Stimulated activated CD8-positive, alpha-beta memory T cell treated with anti-CD3 and anti-CD28 coated beads, Interleukin-15, amount 100 ng/mL, for 1 hour (primary cell): ENCODE data around the gene HS6ST3.

ENCODE experiments used
- DNase-seq: peaks from one replicate; pipeline ENCODE4 v3.0.0-alpha.2; 2020; ENCODE audit warnings: low read depth

The HS6ST3 gene

GRCh38 chr13:96199315-96199714 lies 109.4 kb downstream of the HS6ST3 start:
- no peak for DNase-seq

- no peak for DNase-seq
Observed at GRCh38 chr13:96200810-96201209, 110.9 kb downstream of the HS6ST3 start.

- no peak for DNase-seq
Observed at GRCh38 chr13:96202315-96202714, 112.4 kb downstream of the HS6ST3 start.

- DNase-seq = no peak
Observed at GRCh38 chr13:96203471-96203870, 113.6 kb downstream of the HS6ST3 start.

- no peak for DNase-seq
Observed at GRCh38 chr13:96214824-96215445, 125.0 kb downstream of the HS6ST3 start.

GRCh38 chr13:96216543-96216942 lies 126.6 kb downstream of the HS6ST3 start:
- DNase-seq = no peak

- no peak for DNase-seq
Observed at GRCh38 chr13:96218475-96218874, 128.6 kb downstream of the HS6ST3 start.

- DNase-seq = no peak
Observed at GRCh38 chr13:96221471-96221870, 131.6 kb downstream of the HS6ST3 start.

- DNase-seq = no peak
Observed at GRCh38 chr13:96223231-96223630, 133.3 kb downstream of the HS6ST3 start.

- DNase-seq = no peak
Observed at GRCh38 chr13:96229356-96229755, 139.4 kb downstream of the HS6ST3 start.

GRCh38 chr13:96238241-96238640 lies 148.3 kb downstream of the HS6ST3 start:
- no peak for DNase-seq

GRCh38 chr13:96238861-96239260 lies 149.0 kb downstream of the HS6ST3 start:
- DNase-seq = no peak

GRCh38 chr13:96243376-96243775 lies 153.5 kb downstream of the HS6ST3 start:
- DNase-seq = no peak

GRCh38 chr13:96248103-96248502 lies 158.2 kb downstream of the HS6ST3 start:
- DNase-seq = no peak

GRCh38 chr13:96248996-96249395 lies 159.1 kb downstream of the HS6ST3 start:
- no peak for DNase-seq

- no peak for DNase-seq
Observed at GRCh38 chr13:96252903-96253302, 163.0 kb downstream of the HS6ST3 start.

- no peak for DNase-seq
Observed at GRCh38 chr13:96273196-96273595, 183.3 kb downstream of the HS6ST3 start.

- no peak for DNase-seq
Observed at GRCh38 chr13:96274046-96274445, 184.1 kb downstream of the HS6ST3 start.

GRCh38 chr13:96279904-96280303 lies 190.0 kb downstream of the HS6ST3 start:
- no peak for DNase-seq

- no peak for DNase-seq
Observed at GRCh38 chr13:96284971-96285370, 195.1 kb downstream of the HS6ST3 start.

- DNase-seq = no peak
Observed at GRCh38 chr13:96285729-96286128, 195.8 kb downstream of the HS6ST3 start.

- DNase-seq = no peak
Observed at GRCh38 chr13:96294930-96295881, 205.3 kb downstream of the HS6ST3 start.

GRCh38 chr13:96297360-96297759 lies 207.5 kb downstream of the HS6ST3 start:
- no peak for DNase-seq
